GM10248 (cell line): ENCODE results near the gene ANKRD34A.
"Not testable (repeated sequence)": the region's sequence is repeated elsewhere in the genome, so short reads cannot be mapped to it uniquely, and the experiment has no call there.

Source experiments
- CTCF ChIA-PET: fragments of 300-600 bp; sonication (Branson Sonifier 250); formaldehyde crosslinking; extraction: SDS; loops from one replicate; lab custom pipeline; 2021; ENCODE audit warnings: antibody characterized with exemption; lab: Yijun Ruan, JAX
- POLR2A ChIA-PET: fragments of 350-650 bp; sonication (Branson Sonifier 250); formaldehyde crosslinking; extraction: SDS; loops from one replicate; lab custom pipeline; 2020; ENCODE audit warnings: antibody characterized with exemption; lab: Yijun Ruan, JAX
- DNase-seq: peaks from one replicate; pipeline ENCODE4 v3.0.0; 2012; ENCODE audit errors: extremely low spot score
- TF ChIP-seq, protein P1 (sequence below): IDR thresholded peaks from 2 replicates; pipeline ENCODE4 v1.5.1; 2012; ENCODE audit warnings: mild to moderate bottlenecking, low read depth; ENCODE audit errors: extremely low read depth, missing control alignments, control extremely low read depth

ANKRD34A gene

DNA sequence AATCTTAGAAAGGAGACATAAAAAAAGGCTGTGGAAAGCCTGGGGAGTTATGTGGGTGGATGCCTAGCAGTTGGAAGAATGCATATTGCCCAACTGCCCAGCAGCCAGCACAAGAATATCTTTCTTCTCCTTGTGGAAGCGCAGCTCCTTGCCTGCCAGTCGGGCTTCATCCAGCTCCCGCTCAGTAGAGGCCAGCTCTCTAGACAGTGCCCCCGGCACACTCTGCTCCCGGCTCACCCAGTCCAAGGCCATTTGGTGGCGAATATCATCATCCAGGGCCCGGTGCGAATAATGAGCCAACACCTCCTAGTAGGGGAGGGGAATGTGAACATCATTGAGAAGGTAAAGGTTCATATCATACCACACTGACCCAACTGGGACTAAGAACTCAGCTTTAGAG is 28.1 kb downstream of the ANKRD34A start:
- POLR2A ChIA-PET = interaction anchor here (0.9 kb wide), 1 partner anchor 9 kb away, joined by 3 read pairs; the partner anchor contains the start of gene RBM8A
- TF ChIP-seq, protein P1, sequence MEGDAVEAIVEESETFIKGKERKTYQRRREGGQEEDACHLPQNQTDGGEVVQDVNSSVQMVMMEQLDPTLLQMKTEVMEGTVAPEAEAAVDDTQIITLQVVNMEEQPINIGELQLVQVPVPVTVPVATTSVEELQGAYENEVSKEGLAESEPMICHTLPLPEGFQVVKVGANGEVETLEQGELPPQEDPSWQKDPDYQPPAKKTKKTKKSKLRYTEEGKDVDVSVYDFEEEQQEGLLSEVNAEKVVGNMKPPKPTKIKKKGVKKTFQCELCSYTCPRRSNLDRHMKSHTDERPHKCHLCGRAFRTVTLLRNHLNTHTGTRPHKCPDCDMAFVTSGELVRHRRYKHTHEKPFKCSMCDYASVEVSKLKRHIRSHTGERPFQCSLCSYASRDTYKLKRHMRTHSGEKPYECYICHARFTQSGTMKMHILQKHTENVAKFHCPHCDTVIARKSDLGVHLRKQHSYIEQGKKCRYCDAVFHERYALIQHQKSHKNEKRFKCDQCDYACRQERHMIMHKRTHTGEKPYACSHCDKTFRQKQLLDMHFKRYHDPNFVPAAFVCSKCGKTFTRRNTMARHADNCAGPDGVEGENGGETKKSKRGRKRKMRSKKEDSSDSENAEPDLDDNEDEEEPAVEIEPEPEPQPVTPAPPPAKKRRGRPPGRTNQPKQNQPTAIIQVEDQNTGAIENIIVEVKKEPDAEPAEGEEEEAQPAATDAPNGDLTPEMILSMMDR = no peak
- CTCF ChIA-PET = interaction anchor here (1.2 to 3.1 kb wide), 4 partner anchors 8 to 42 kb away, joined by 3 to 14 read pairs (median 4); partner anchors contain the start of gene RBM8A

DNA sequence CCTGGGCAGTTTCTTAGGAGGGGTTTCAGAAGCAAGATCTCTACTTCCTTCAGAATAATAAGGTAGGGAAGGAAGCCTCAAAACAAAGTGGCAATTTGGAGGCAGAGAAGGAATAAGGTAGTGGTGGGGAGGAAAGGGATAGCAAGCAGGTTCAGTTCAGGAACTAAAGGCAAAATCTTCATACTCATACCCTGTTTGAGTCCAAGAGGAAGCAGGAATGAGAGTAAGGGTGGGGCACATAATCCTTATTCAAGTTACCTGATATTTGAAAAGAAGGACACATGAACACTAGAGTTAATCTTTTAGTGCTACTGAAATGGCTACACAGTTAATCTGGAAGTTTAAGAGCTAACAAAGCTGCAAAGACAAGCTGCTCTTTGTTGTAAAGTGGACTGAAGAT is 28.7 kb downstream of the ANKRD34A start:
- DNase-seq = no peak
- ChIA-PET CTCF (interaction anchor here (1.2 to 3.1 kb wide), 4 partner anchors 9 to 43 kb away, joined by 3 to 14 read pairs (median 4); partner anchors contain the start of gene RBM8A), POLR2A (interaction anchor here (0.9 kb wide), 1 partner anchor 9 kb away, joined by 3 read pairs; the partner anchor contains the start of gene RBM8A)
- TF ChIP-seq, protein P1 = no peak

More for the DNA sequence above, 28.1 kb downstream of the ANKRD34A start:
- DNase-seq = no peak

DNA sequence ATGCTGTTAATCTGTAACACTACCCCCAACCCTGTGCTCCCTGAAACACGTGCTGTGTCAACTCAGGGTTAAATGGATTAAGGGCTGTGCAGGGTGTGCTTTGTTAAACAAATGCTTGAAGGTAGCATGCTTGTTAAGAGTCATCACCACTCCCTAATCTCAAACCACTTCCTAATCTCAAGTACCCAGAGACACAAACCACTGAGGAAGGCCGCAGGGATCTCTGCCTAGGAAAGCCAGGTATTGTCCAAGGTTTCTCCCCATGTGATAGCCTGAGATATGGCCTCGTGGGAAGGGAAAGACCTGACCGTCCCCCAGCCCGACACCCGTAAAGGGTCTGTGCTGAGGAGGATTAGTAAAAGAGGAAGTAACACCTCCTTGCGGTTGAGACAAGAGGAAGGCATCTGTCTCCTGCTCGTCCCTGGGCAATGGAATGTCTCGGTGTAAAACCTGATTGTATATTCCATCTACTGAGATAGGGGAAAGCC is 31.8 kb downstream of the ANKRD34A start:
- POLR2A ChIA-PET, DNase-seq: not testable (repeated sequence)
- CTCF ChIA-PET = interaction anchor here (0.7 to 2.2 kb wide), 4 partner anchors 9 to 75 kb away, joined by 3 to 5 read pairs (median 3); no protein-coding TSS in a partner anchor

DNA sequence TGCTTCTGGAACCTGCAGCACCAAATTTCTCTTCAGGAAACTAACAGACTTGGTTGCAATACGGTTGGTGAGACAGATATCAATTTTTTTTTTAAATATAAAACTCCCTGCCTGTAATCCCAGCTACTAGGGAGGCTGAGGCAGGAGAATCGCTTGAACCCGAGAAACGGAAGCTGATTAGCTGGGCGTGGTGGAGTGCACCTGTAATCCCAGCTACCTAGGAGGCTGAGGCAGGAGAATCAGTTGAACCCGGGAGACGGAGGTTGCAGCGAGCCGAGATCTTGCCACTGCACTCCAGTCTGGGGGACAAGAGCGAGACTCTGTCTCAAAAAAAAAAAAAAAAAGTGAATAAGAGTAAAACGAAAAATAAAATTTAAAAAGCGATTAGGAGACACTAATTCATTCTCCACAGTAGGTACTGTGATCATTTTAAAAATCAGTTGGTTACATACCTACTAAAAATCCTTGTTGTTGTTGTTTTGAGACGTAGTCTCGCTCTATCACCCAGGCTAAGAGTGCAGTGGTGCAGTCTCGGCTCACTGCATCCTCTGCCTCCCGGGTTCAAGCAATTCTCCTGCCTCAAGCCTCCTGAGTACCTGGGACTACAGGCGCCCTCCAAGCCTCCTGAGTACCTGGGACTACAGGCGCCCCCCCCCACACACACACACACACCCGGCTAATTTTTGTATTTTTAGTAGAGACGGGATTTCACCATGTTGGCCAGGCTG is 36.3 kb downstream of the ANKRD34A start:
- ChIA-PET CTCF (interaction anchor here (0.7 to 2.5 kb wide), 17 partner anchors 9 to 85 kb away, joined by 3 to 16 read pairs (median 5); partner anchors contain the start of genes ANKRD34A, LIX1L, NUDT17 and PEX11B), POLR2A (interaction anchor here (0.6 to 1.5 kb wide), 11 partner anchors 8 to 647 kb away, joined by 3 to 16 read pairs (median 5); partner anchors contain the start of genes ANKRD34A, LIX1L, PEX11B and PIAS3)
- TF ChIP-seq, protein P1 = no peak
- DNase-seq = no peak

DNA sequence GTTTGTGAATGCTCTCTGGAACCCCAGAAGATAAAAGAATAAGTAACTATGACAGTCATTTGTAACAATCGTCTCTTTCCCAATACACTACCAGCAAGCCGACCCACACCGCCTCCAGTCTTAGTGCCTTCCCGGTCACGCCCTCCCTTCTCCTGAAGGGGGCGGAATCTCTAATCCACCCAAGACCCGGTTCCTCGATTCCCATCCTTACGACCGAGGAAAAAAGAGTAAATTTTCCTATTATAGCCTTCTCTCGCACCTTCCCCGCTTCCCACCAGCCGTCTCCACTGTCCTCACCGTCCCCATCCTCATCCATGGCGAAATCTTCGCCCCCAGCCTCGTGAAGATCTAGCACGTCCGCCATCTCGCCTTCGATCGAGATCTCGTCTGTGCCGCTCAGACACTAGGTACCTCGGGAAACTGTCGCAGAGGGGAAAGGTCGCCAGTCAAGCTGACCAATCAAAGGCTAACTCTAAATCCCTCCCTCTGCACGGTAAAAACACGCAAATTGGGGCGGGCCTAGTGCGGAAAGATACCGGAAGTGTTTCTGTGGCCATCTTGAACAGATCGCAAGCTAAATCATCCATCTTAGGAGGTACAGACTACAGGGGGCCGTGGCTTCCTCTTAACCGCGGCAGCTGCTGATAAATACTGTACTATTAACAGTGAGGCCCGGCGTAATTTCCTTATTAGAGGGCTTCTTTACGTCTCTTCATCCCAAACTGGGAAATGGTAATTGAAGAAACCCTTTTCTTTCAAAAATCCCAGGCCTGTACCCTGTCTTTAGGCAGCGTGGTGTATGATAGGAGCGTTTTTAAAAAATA is 37.1 kb downstream of the ANKRD34A start, which contains the start of gene RBM8A:
Gene RBM8A (minus strand): TSS at position 422 of the 824 bp plus-strand sequence. CDS start 58 bp downstream, at position 364.
- peak; percentile 89 for DNase-seq
- TF ChIP-seq, protein P1 = peak; percentile 42
- ChIA-PET POLR2A (interaction anchor here (0.7 to 1.5 kb wide), 10 partner anchors 9 to 646 kb away, joined by 3 to 16 read pairs (median 5); partner anchors contain the start of genes ANKRD34A, LIX1L, PEX11B and PIAS3), CTCF (interaction anchor here (0.7 to 2.5 kb wide), 20 partner anchors 9 to 85 kb away, joined by 3 to 16 read pairs (median 4); partner anchors contain the start of genes ANKRD34A, LIX1L, NUDT17 and PEX11B)

DNA sequence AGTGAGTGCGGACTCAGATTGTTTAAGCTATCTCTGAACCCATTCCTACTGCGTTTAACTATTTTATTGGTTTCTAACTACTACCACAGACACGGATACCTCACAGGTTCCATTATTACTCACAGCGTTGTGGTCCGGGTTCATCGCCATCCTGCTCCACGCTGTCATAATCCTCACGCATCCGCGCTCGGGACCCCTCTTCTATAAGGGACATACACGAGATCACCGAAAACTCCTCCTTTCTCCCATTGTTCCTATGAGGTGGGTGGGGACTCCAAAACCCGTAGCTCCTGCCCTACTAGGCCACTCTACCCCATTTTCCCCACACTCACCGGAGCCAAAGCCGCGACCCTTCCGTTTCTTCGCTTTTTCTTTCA is 37.7 kb downstream of the ANKRD34A start:
- ChIA-PET CTCF (interaction anchor here (0.9 to 2.4 kb wide), 13 partner anchors 11 to 85 kb away, joined by 3 to 16 read pairs (median 5); partner anchors contain the start of genes ANKRD34A, LIX1L, NUDT17 and POLR3GL), POLR2A (interaction anchor here (1.3 to 1.5 kb wide), 3 partner anchors 9 to 125 kb away, joined by 3 to 6 read pairs (median 3); no protein-coding TSS in a partner anchor)
- TF ChIP-seq, protein P1 = no peak
- no peak for DNase-seq
